ENCODE results near the gene ZXDC. TPM values are rescaled to one million over a fixed set of nuclear protein-coding genes. Genes with fewer than 3 reads are reported as not detected.

ZXDC gene
- total and polyA plus RNA-seq, 2 donors (not counting 3 experiments of a cell fraction or from before 2014, with no cell fraction given), result 15.2 to 22.6 TPM

- Histone ChIP-seq H3K9me1 (replicated peaks; ENCODE audit: control insufficient read depth, extremely low read depth, insufficient read depth, low read length) (no peaks in the 10 kb centered on the region), H3K4me1 (ENCODE audit: control insufficient read depth, extremely low read depth, insufficient read depth, low read length) (no peaks in the 10 kb centered on the region), H3K4me3 (replicated peaks in 1 of 3; ENCODE audit: insufficient read depth in 1 of 3, low read depth in 1 of 3, low read length in 3 of 3) (no peak overlapping the region), H3K9me3 (replicated peaks; ENCODE audit: control insufficient read depth, insufficient read depth, low read length) (no peaks in the 10 kb centered on the region), H3K27ac (ENCODE audit: insufficient read depth, low read depth, low read length) (no peak overlapping the region), H3K9ac (replicated peaks; ENCODE audit: extremely low read depth, insufficient read depth, low read length) (no peak overlapping the region), H3K79me2 (ENCODE audit: control insufficient read depth, insufficient read depth, low read length) (no peaks in the 10 kb centered on the region), H2AFZ (ENCODE audit: low read depth, low read length) (no peak overlapping the region), H4K20me1 (replicated peaks; ENCODE audit: control insufficient read depth, extremely low read depth, insufficient read depth, low read length) (no peaks in the 10 kb centered on the region), H3K27me3 (ENCODE audit: control insufficient read depth in 2 of 2, insufficient read depth in 2 of 2, low read length in 2 of 2) (peaks cover 9 to 23% of the 10 kb centered on the region in 2 experiments), H3K4me2 (ENCODE audit: insufficient read depth, low read length) (no peak overlapping the region), H3K36me3 (ENCODE audit: control insufficient read depth in 2 of 2, extremely low read depth in 1 of 2, insufficient read depth in 2 of 2, low read length in 2 of 2) (no peaks in the 10 kb centered on the region)
- TF ChIP-seq MAX (IDR thresholded peaks at IDR 0.05; ENCODE audit: insufficient read depth, insufficient read length) (no peak), JUN (IDR thresholded peaks at IDR 0.05; ENCODE audit: borderline replicate concordance, insufficient read depth, insufficient read length, low read depth) (no peak), GATA2 (IDR thresholded peaks at IDR 0.05; ENCODE audit: insufficient read depth, insufficient read length, low read depth, low read length) (no peak), FOS (IDR thresholded peaks at IDR 0.05; ENCODE audit: borderline replicate concordance, insufficient read depth, low read length) (no peak), POLR2AphosphoS5 (IDR thresholded peaks at IDR 0.05; ENCODE audit: insufficient read depth, low read depth, low read length) (no peak), EZH2 (IDR thresholded peaks at IDR 0.05; ENCODE audit: borderline replicate concordance, low read depth, low read length, severe bottlenecking) (no peak), MYC (IDR thresholded peaks at IDR 0.05; ENCODE audit: low read depth, low read length) (no peak), POLR2A (IDR thresholded peaks at IDR 0.05; ENCODE audit: low read depth, low read length) (no peak), CTCF (IDR thresholded peaks at IDR 0.05; ENCODE audit: extremely low read depth in 1 of 2, insufficient read depth in 1 of 2, low read depth in 1 of 2, low read length in 2 of 2) (no peak)
- dilution Hi-C loops (cut with MboI; ENCODE audit: extremely low pct_ligation_motif_present, low sequenced_read_pairs) (no loop called here), intact Hi-C loops (cut with micrococcal nuclease) (no loop called here)
- DNase-seq (ENCODE audit: low read depth, low spot score) (no peak), FAIRE-seq (no peak)
- ChIA-PET CTCF (interaction anchor here (1.2 kb wide), 1 partner anchor 153 kb away, joined by 4 read pairs; no protein-coding TSS in a partner anchor), POLR2A (no interaction called here)
- BruUV-seq (replicated peaks), result no TSS peak
Measured at GRCh38 chr3:126398423-126399350, 77.0 kb downstream of the ZXDC start.

Measured in endothelial cell of umbilical vein (primary cell).